Kidney epithelial cell (primary cell): Measurements from ENCODE around the gene FRMPD2. TPM values are rescaled to one million over a fixed set of nuclear protein-coding genes. Genes with fewer than 3 reads are reported as not detected.

Experiments used
- DNase-seq: peaks from one replicate; pipeline ENCODE4 v3.0.0-alpha.2; 2010; ENCODE audit warnings: low read depth
- H3K27me3 ChIP-seq: 2 replicates; pipeline ENCODE4 v1.6.0; 2011; ENCODE audit warnings: low read length; ENCODE audit not compliant: control insufficient read depth, insufficient read depth
- H3K36me3 ChIP-seq: 2 replicates; pipeline ENCODE4 v1.5.1; 2011; ENCODE audit warnings: low read length; ENCODE audit not compliant: control insufficient read depth, insufficient read depth
- H3K4me3 ChIP-seq: 2 replicates; pipeline ENCODE4 v1.5.1; 2011; ENCODE audit warnings: low read depth, mild to moderate bottlenecking, control low read depth, low read length
- total RNA-seq: library from RNA; depleted of rRNA; stranded (reverse); fragments of >200 nt; gene quantifications from 2 replicates; pipeline ENCODE4 v1.2.3, GENCODE V29; 2015
- TF ChIP-seq, protein P1 (sequence below): IDR thresholded peaks from 2 replicates; pipeline ENCODE4 v1.5.1; 2011; ENCODE audit warnings: mild to moderate bottlenecking, moderate library complexity, low read length, control low read depth, inconsistent platforms; ENCODE audit not compliant: insufficient read depth, poor library complexity, severe bottlenecking

FRMPD2 gene
- total RNA-seq, 1 donor from 2014 or later, result 0.42 TPM

DNA sequence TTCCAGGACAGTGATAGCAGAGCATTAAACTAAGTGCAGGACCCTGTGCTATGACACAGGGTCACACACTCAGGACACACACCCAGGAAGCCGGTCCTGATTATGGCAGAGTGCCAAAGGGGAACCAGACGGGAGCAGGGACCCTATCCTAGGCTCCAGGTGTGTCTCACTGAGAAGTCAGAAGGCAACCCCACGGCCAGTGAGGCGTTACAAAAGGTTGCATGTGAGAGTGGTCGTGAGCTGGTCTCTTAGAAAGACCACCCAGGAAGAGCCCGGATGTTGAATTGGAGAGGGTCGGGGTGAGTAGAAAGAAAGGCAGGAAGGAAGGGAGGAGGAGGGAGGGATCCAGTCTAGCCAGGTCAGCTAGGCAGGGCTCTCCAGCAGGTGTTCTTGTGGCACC lies 31.0 kb downstream of the FRMPD2 start:
- Histone ChIP-seq H3K4me3 (no peak overlapping the region), H3K36me3 (no peaks in the 10 kb centered on the region), H3K27me3 (peaks cover 4% of the 10 kb centered on the region)
- no peak for DNase-seq
- TF ChIP-seq, protein P1, sequence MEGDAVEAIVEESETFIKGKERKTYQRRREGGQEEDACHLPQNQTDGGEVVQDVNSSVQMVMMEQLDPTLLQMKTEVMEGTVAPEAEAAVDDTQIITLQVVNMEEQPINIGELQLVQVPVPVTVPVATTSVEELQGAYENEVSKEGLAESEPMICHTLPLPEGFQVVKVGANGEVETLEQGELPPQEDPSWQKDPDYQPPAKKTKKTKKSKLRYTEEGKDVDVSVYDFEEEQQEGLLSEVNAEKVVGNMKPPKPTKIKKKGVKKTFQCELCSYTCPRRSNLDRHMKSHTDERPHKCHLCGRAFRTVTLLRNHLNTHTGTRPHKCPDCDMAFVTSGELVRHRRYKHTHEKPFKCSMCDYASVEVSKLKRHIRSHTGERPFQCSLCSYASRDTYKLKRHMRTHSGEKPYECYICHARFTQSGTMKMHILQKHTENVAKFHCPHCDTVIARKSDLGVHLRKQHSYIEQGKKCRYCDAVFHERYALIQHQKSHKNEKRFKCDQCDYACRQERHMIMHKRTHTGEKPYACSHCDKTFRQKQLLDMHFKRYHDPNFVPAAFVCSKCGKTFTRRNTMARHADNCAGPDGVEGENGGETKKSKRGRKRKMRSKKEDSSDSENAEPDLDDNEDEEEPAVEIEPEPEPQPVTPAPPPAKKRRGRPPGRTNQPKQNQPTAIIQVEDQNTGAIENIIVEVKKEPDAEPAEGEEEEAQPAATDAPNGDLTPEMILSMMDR, result no peak

DNA sequence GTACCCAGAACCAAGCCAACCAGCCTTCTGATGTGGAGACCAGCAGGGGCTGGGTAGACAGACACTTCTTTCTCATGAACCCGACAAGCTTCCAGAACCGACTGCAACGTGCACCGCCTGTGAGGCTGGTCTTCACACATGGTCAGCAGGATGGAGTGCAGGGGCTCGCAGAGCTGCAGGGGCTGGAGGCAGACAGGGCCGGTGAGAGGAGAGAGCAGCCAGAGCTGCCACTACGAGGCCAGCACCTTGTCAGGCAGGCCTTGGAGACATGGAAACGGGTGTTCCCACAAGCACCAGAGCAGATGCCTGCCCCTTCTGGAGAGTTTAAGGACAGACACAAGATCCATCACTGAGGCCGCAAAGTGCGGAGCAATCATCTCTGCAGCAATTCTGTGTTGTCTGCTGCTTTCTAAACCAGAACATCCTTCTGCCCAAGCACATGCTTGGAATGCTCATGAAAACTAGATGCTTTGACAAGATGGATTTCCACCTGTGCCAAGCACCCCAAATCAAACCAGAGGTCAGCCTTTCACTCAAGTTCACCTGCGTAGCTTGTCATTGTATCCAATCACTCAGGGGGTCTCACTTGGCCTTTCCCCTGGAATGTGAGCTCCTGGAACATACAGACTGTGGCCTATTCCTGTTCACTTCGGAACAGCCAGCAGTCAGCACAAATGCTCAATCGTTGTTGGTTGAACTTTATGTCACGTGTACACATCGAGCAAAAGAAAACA lies 32.2 kb downstream of the FRMPD2 start:
- no peak for DNase-seq
- no peak overlapping the region for H3K4me3 ChIP-seq
- peaks cover 4% of the 10 kb centered on the region for H3K27me3 ChIP-seq
- TF ChIP-seq, protein P1, result no peak
- no peaks in the 10 kb centered on the region for H3K36me3 ChIP-seq

DNA sequence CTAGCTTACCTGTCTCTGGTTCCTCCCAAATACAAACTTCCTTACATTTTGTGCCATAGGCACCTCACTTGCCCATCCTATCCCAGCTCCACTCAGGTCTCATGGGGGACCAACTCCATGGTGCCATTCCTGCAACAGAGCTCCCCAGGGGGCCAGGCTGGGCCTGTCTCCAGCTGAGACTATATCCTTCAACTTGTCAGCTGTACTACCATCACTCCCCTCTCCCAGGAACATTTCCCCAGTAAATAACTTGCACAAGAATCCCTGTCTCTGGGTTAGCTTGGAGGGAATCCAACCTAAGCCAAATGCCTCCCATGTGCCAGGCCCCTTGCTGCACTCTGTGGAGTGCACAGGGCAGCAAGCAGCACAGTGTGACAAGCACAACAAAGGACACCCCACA lies 33.2 kb downstream of the FRMPD2 start:
- H3K4me3 ChIP-seq, result no peak overlapping the region
- TF ChIP-seq, protein P1, result no peak
- no peak for DNase-seq
- no peaks in the 10 kb centered on the region for H3K36me3 ChIP-seq
- peaks cover 6% of the 10 kb centered on the region for H3K27me3 ChIP-seq

DNA sequence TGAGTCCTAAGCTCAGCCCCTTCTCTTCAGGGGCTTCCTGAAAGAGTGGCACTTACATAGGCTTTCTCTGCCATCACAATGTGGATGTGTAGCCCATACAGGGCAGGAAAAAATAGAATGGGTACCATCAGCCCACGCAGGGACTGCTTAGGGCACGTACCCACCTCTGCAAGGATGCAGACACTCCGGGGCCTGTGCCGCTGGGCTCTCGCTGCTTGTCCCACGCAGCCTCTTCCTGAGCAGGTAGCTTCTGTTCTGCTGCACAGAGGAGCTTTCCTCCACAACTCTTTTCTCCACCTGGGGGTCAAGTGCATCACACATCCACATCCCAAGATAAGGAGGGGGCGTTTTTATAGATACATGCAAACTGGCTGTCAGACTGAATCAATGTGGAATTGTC lies 34.3 kb downstream of the FRMPD2 start:
- Histone ChIP-seq H3K36me3 (no peaks in the 10 kb centered on the region), H3K27me3 (peaks cover 6% of the 10 kb centered on the region), H3K4me3 (no peak overlapping the region)
- TF ChIP-seq, protein P1, result no peak
- no peak for DNase-seq

DNA sequence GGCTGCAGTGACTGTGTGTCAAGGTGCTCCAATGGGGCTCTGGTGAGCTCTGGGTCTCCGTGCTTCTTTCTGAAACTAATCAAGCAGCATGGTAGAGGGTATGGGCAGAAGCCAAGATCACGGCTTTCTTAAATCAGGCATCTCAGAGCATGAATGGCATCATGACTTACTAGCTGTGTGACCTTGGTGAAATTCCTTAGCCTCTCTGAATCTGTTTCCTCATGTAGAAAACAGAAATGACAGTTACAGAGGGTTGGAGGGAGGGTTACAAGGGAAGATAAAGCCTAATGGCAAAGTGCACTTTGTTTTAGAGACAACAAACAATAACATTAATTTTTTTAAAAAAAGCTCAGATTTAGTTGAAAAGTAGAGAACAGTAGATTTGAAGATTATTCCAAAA lies 34.9 kb downstream of the FRMPD2 start:
- TF ChIP-seq, protein P1, result no peak
- Histone ChIP-seq H3K4me3 (no peak overlapping the region), H3K36me3 (no peaks in the 10 kb centered on the region), H3K27me3 (peaks cover 6% of the 10 kb centered on the region)
- no peak for DNase-seq
